ENCODE results near the gene HDAC4.

The HDAC4 gene

GRCh38 chr2:239111401-239112100 is 289.3 kb downstream of the HDAC4 start:
- DNase-seq: no peak

- no peak for DNase-seq
Measured at GRCh38 chr2:239110595-239111048, 290.2 kb downstream of the HDAC4 start.

GRCh38 chr2:239109928-239110545 is 290.8 kb downstream of the HDAC4 start:
- no peak for DNase-seq

GRCh38 chr2:239109041-239109927 is 291.5 kb downstream of the HDAC4 start:
- DNase-seq: no peak

GRCh38 chr2:239108459-239108858 is 292.4 kb downstream of the HDAC4 start:
- no peak for DNase-seq

- no peak for DNase-seq
Measured at GRCh38 chr2:239107936-239108335, 292.9 kb downstream of the HDAC4 start.

GRCh38 chr2:239106966-239107365 is 293.9 kb downstream of the HDAC4 start:
- no peak for DNase-seq

- no peak for DNase-seq
Measured at GRCh38 chr2:239106314-239106908, 294.4 kb downstream of the HDAC4 start.

- DNase-seq: no peak
Measured at GRCh38 chr2:239105234-239105633, 295.6 kb downstream of the HDAC4 start.

GRCh38 chr2:239104800-239105199 is 296.0 kb downstream of the HDAC4 start:
- DNase-seq: no peak

- DNase-seq: no peak
Measured at GRCh38 chr2:239103125-239104098, 297.4 kb downstream of the HDAC4 start.

GRCh38 chr2:239102266-239102665 is 298.6 kb downstream of the HDAC4 start:
- no peak for DNase-seq

GRCh38 chr2:239101807-239102206 is 299.0 kb downstream of the HDAC4 start:
- no peak for DNase-seq

GRCh38 chr2:239101071-239101470 is 299.7 kb downstream of the HDAC4 start:
- DNase-seq: no peak

- DNase-seq: no peak
Measured at GRCh38 chr2:239099474-239099873, 301.3 kb downstream of the HDAC4 start.

- DNase-seq: no peak
Measured at GRCh38 chr2:239098288-239098970, 302.4 kb downstream of the HDAC4 start.

GRCh38 chr2:239097428-239097696 is 303.5 kb downstream of the HDAC4 start:
- no peak for DNase-seq

GRCh38 chr2:239096676-239097427 is 304.0 kb downstream of the HDAC4 start:
- DNase-seq: no peak

GRCh38 chr2:239095460-239096081 is 305.2 kb downstream of the HDAC4 start:
- no peak for DNase-seq

- no peak for DNase-seq
Measured at GRCh38 chr2:239094867-239095266, 306.0 kb downstream of the HDAC4 start.

Measured in T1000 (cell line).